ENCODE results near the gene DMRTA2. TPM values are rescaled to one million over a fixed set of nuclear protein-coding genes. Genes with fewer than 3 reads are reported as not detected.

DMRTA2 gene
- not detected for total RNA-seq

GRCh38 chr1:50422946-50423669 lies at the start of gene DMRTA2:
Gene DMRTA2 (minus strand): TSS chr1:50423443. CDS start chr1:50421536, 1,907 bp downstream.
- Histone ChIP-seq H3K9me3 (no peaks in the 10 kb centered on the region), H3K4me3 (peak within 1 kb of the TSS; percentile 2 to 30), H3K36me3 (no peaks in the 10 kb centered on the region), H3K27me3 (peaks cover 45% of the 10 kb centered on the region), H3K27ac (no peak within 1 kb of the TSS), H3K4me1 (peaks cover 70% of the 10 kb centered on the region)
- DNase-seq (ENCODE audit: extremely low spot score in 2 of 2) = no peak
- TF ChIP-seq POLR2AphosphoS5 (IDR thresholded peaks at IDR 0.05; ENCODE audit: insufficient read depth in 1 of 2, low read depth in 1 of 2) (no peak), POLR2A (IDR thresholded peaks at IDR 0.05) (no peak), CTCF (IDR thresholded peaks at IDR 0.05) (no peak)
- intact Hi-C loops (cut with DNase I) = no loop called here

- H3K4me3 ChIP-seq = no peak overlapping the region
- intact Hi-C loops (cut with DNase I) = no loop called here
- TF ChIP-seq POLR2A (IDR thresholded peaks at IDR 0.05) (no peak), POLR2AphosphoS5 (IDR thresholded peaks at IDR 0.05; ENCODE audit: insufficient read depth in 1 of 2, low read depth in 1 of 2) (no peak), CTCF (IDR thresholded peaks at IDR 0.05) (no peak)
- no peak overlapping the region for H3K27ac ChIP-seq
- peaks cover 0 to 28% of the 10 kb centered on the region in 2 donors for H3K36me3 ChIP-seq
- DNase-seq (ENCODE audit: extremely low spot score in 2 of 2) = no peak
- H3K27me3 ChIP-seq = no peaks in the 10 kb centered on the region
- no peaks in the 10 kb centered on the region for H3K9me3 ChIP-seq
- no peaks in the 10 kb centered on the region for H3K4me1 ChIP-seq
These were observed 48.7 kb upstream of the DMRTA2 start for GRCh38 chr1:50471967-50472366.

GRCh38 chr1:50462964-50463363 lies 39.7 kb upstream of the DMRTA2 start:
- Histone ChIP-seq H3K4me3 (no peak overlapping the region), H3K27me3 (no peaks in the 10 kb centered on the region), H3K27ac (no peak overlapping the region)

GRCh38 chr1:50458507-50458906 lies 35.3 kb upstream of the DMRTA2 start:
- DNase-seq (ENCODE audit: extremely low spot score in 2 of 2) = no peak
- Histone ChIP-seq H3K4me3 (no peak overlapping the region), H3K27me3 (no peaks in the 10 kb centered on the region), H3K9me3 (no peaks in the 10 kb centered on the region), H3K4me1 (no peaks in the 10 kb centered on the region), H3K36me3 (peaks cover 0 to 13% of the 10 kb centered on the region in 2 donors), H3K27ac (no peak overlapping the region)
- TF ChIP-seq POLR2AphosphoS5 (IDR thresholded peaks at IDR 0.05; ENCODE audit: insufficient read depth in 1 of 2, low read depth in 1 of 2) (no peak), CTCF (IDR thresholded peaks at IDR 0.05) (no peak), POLR2A (IDR thresholded peaks at IDR 0.05) (no peak)
- intact Hi-C loops (cut with DNase I) = no loop called here

More at GRCh38 chr1:50462964-50463363, 39.7 kb upstream of the DMRTA2 start:
- Histone ChIP-seq H3K36me3 (peaks cover 0 to 19% of the 10 kb centered on the region in 2 donors), H3K9me3 (no peaks in the 10 kb centered on the region), H3K4me1 (no peaks in the 10 kb centered on the region)
- no peak for DNase-seq (ENCODE audit: extremely low spot score in 2 of 2)
- intact Hi-C loops (cut with DNase I) = no loop called here
- TF ChIP-seq CTCF (IDR thresholded peaks at IDR 0.05) = no peak

- intact Hi-C loops (cut with DNase I) = no loop called here
- H3K4me3 ChIP-seq = no peak overlapping the region
- H3K27ac ChIP-seq = no peak overlapping the region
- H3K9me3 ChIP-seq = no peaks in the 10 kb centered on the region
- no peak for DNase-seq (ENCODE audit: extremely low spot score in 2 of 2)
- no peaks in the 10 kb centered on the region for H3K4me1 ChIP-seq
- TF ChIP-seq CTCF (IDR thresholded peaks at IDR 0.05) = no peak
- no peak for TF ChIP-seq POLR2A (IDR thresholded peaks at IDR 0.05)
- no peak for TF ChIP-seq POLR2AphosphoS5 (IDR thresholded peaks at IDR 0.05; ENCODE audit: insufficient read depth in 1 of 2, low read depth in 1 of 2)
- no peaks in the 10 kb centered on the region for H3K27me3 ChIP-seq
- H3K36me3 ChIP-seq = no peaks in the 10 kb centered on the region
These were observed 31.7 kb upstream of the DMRTA2 start for GRCh38 chr1:50454911-50455310.
